ENCODE measurements around the gene CCDC106. TPM values are rescaled to one million over a fixed set of nuclear protein-coding genes. Genes with fewer than 3 reads are reported as not detected.

The CCDC106 gene
- total RNA-seq, 3 donors from 2014 or later = 5.5 to 14.8 (median 6.3) TPM

- ATAC-seq (no peak), DNase-seq (peak in 1 of 3 donors; percentile 56)
- H3K4me3 ChIP-seq = no peak overlapping the region
- intact Hi-C loops (cut with DNase I, micrococcal nuclease) = no loop called here
- no peak for TF ChIP-seq CTCF (IDR thresholded peaks at IDR 0.05)
- H3K36me3 ChIP-seq (ENCODE audit: low read depth) = no peaks in the 10 kb centered on the region
- H3K4me1 ChIP-seq (ENCODE audit: low read depth) = no peaks in the 10 kb centered on the region
- H3K9me3 ChIP-seq = no peaks in the 10 kb centered on the region
These were observed 46.9 kb downstream of the CCDC106 start for GRCh38 chr19:55694656-55695491.

- no peak for ATAC-seq
- peak in 1 of 3 donors; percentile 33 for DNase-seq
- no peaks in the 10 kb centered on the region for H3K36me3 ChIP-seq (ENCODE audit: low read depth)
- H3K9me3 ChIP-seq = no peaks in the 10 kb centered on the region
- TF ChIP-seq CTCF (IDR thresholded peaks at IDR 0.05) = no peak
- no peaks in the 10 kb centered on the region for H3K4me1 ChIP-seq (ENCODE audit: low read depth)
- H3K4me3 ChIP-seq = no peak overlapping the region
- intact Hi-C loops (cut with DNase I, micrococcal nuclease) = no loop called here
These were observed 47.7 kb downstream of the CCDC106 start for GRCh38 chr19:55695511-55696290.

- Histone ChIP-seq H3K9me3 (no peaks in the 10 kb centered on the region), H3K4me3 (no peak overlapping the region), H3K36me3 (ENCODE audit: low read depth) (no peaks in the 10 kb centered on the region), H3K4me1 (ENCODE audit: low read depth) (no peaks in the 10 kb centered on the region)
- no peak for TF ChIP-seq CTCF (IDR thresholded peaks at IDR 0.05)
- no peak for ATAC-seq
- intact Hi-C loops (cut with DNase I, micrococcal nuclease) = no loop called here
- DNase-seq = no peak
These were observed 48.5 kb downstream of the CCDC106 start for GRCh38 chr19:55696301-55697068.

GRCh38 chr19:55697069-55697440, 49.0 kb downstream of the CCDC106 start:
- no peaks in the 10 kb centered on the region for H3K9me3 ChIP-seq
- intact Hi-C loops (cut with DNase I, micrococcal nuclease) = no loop called here
- H3K4me1 ChIP-seq (ENCODE audit: low read depth) = no peaks in the 10 kb centered on the region
- no peak for DNase-seq
- ATAC-seq = no peak
- no peaks in the 10 kb centered on the region for H3K36me3 ChIP-seq (ENCODE audit: low read depth)
- H3K4me3 ChIP-seq = no peak overlapping the region
- TF ChIP-seq CTCF (IDR thresholded peaks at IDR 0.05) = no peak

- no peak for TF ChIP-seq CTCF (IDR thresholded peaks at IDR 0.05)
- no peaks in the 10 kb centered on the region for H3K9me3 ChIP-seq
- no peak overlapping the region for H3K4me3 ChIP-seq
- ATAC-seq = no peak
- no peaks in the 10 kb centered on the region for H3K4me1 ChIP-seq (ENCODE audit: low read depth)
- intact Hi-C loops (cut with DNase I, micrococcal nuclease) = no loop called here
- no peak for DNase-seq
- H3K36me3 ChIP-seq (ENCODE audit: low read depth) = no peaks in the 10 kb centered on the region
These were observed 49.7 kb downstream of the CCDC106 start for GRCh38 chr19:55697698-55698097.
